Urinary bladder (tissue), 4 donors: Measurements from ENCODE around the gene GAGE1. TPM values are rescaled to one million over a fixed set of nuclear protein-coding genes. Genes with fewer than 3 reads are reported as not detected.
"Not testable (repeated sequence)": the region's sequence is repeated elsewhere in the genome, so short reads cannot be mapped to it uniquely, and the experiment has no call there.

Experiments used
- DNase-seq: peaks from one replicate; pipeline ENCODE4 v3.0.0-alpha.2; 2015; ENCODE audit errors: extremely low spot score
- H3K27ac ChIP-seq: one replicate; pipeline ENCODE4 v1.5.1; 2013; ENCODE audit warnings: low read depth, mild to moderate bottlenecking, moderate library complexity
- H3K36me3 ChIP-seq: one replicate; pipeline ENCODE4 v1.6.1; 2013; ENCODE audit warnings: mild to moderate bottlenecking, moderate library complexity; ENCODE audit not compliant: insufficient read depth
- H3K4me1 ChIP-seq: one replicate; pipeline ENCODE4 v1.6.1; 2013; ENCODE audit warnings: mild to moderate bottlenecking, moderate library complexity; ENCODE audit not compliant: insufficient read depth
- H3K4me3 ChIP-seq: one replicate; pipeline ENCODE4 v1.5.1; 2013; ENCODE audit warnings: low read depth, low read length
- WGBS: extraction: QIAGEN DNeasy Blood & Tissue Kit; methylation state at CpG from one replicate; pipeline ENCODE4 v1.1.7; 2013; 5-methylcytosine and 5-hydroxymethylcytosine counted together
- polyA plus RNA-seq: library from polyadenylated mRNA; stranded (reverse); fragments of 200-250 nt; gene quantifications from one replicate; pipeline ENCODE4 v1.2.3, GENCODE V29; 2013
- total RNA-seq: library from RNA; depleted of rRNA; stranded (reverse); fragments of >200 nt; gene quantifications from one replicate; pipeline ENCODE4 v1.2.3, GENCODE V29; 2014
- donor health status: healthy with polysubstance abuse.
- donor health status: healthy.

Gene GAGE1
- not detected for total RNA-seq
- polyA plus RNA-seq = not detected

GRCh38 chrX:49598720-49599119 lies at the start of gene GAGE1:
Gene GAGE1 (plus strand): TSS chrX:49599020. CDS start chrX:49600175, 1,155 bp downstream.
- DNase-seq, H3K4me3 ChIP-seq, H3K4me1 ChIP-seq, H3K27ac ChIP-seq, H3K36me3 ChIP-seq: not testable (repeated sequence)
- WGBS = no CpG with 5 or more reads among the region's 16 CpGs

- WGBS = no CpG with 5 or more reads among the region's 16 CpGs
- not testable (repeated sequence) for H3K27ac ChIP-seq, H3K36me3 ChIP-seq, H3K4me1 ChIP-seq, H3K4me3 ChIP-seq, DNase-seq
Observed at GRCh38 chrX:49550989-49551388, 47.8 kb upstream of the GAGE1 start, which contains the start of gene GAGE12E. Gene GAGE12E (plus strand): TSS chrX:49551289. CDS start chrX:49552444, 1,155 bp downstream.

GRCh38 chrX:49560542-49560941 lies 38.3 kb upstream of the GAGE1 start, which contains the start of gene GAGE12F:
Gene GAGE12F (plus strand): TSS chrX:49560842. CDS start chrX:49561997, 1,155 bp downstream.
- no CpG with 5 or more reads among the region's 16 CpGs for WGBS
- not testable (repeated sequence) for H3K4me3 ChIP-seq, H3K4me1 ChIP-seq, H3K27ac ChIP-seq, DNase-seq, H3K36me3 ChIP-seq

- H3K4me3 ChIP-seq, H3K4me1 ChIP-seq, DNase-seq, H3K36me3 ChIP-seq, H3K27ac ChIP-seq: not testable (repeated sequence)
- no CpG with 5 or more reads among the region's 11 CpGs for WGBS
Observed at GRCh38 chrX:49568728-49569127, 30.1 kb upstream of the GAGE1 start.

GRCh38 chrX:49569152-49569551 lies 29.7 kb upstream of the GAGE1 start:
- not testable (repeated sequence) for DNase-seq, H3K4me1 ChIP-seq, H3K27ac ChIP-seq, H3K36me3 ChIP-seq, H3K4me3 ChIP-seq
- no CpG with 5 or more reads among the region's 13 CpGs for WGBS

- H3K27ac ChIP-seq, H3K36me3 ChIP-seq, H3K4me3 ChIP-seq, DNase-seq, H3K4me1 ChIP-seq: not testable (repeated sequence)
- WGBS = no CpG with 5 or more reads among the region's 16 CpGs
Observed at GRCh38 chrX:49570100-49570499, 28.7 kb upstream of the GAGE1 start, which contains the start of gene GAGE12G. Gene GAGE12G (plus strand): TSS chrX:49570400. CDS start chrX:49571555, 1,155 bp downstream.

GRCh38 chrX:49579649-49580048 lies 19.2 kb upstream of the GAGE1 start, which contains the start of gene GAGE12H:
Gene GAGE12H (plus strand): TSS chrX:49579949. CDS start chrX:49581104, 1,155 bp downstream.
- whole genome bisulfite sequencing = no CpG with 5 or more reads among the region's 16 CpGs
- H3K4me1 ChIP-seq, H3K4me3 ChIP-seq, DNase-seq, H3K27ac ChIP-seq, H3K36me3 ChIP-seq: not testable (repeated sequence)

GRCh38 chrX:49589196-49589595 lies 9.6 kb upstream of the GAGE1 start, which contains the start of gene GAGE2A:
Gene GAGE2A (plus strand): TSS chrX:49589496. CDS start chrX:49590651, 1,155 bp downstream.
- not testable (repeated sequence) for DNase-seq, H3K4me3 ChIP-seq, H3K36me3 ChIP-seq, H3K27ac ChIP-seq, H3K4me1 ChIP-seq
- WGBS = no CpG with 5 or more reads among the region's 16 CpGs

GRCh38 chrX:49589769-49590478 lies 8.9 kb upstream of the GAGE1 start:
- not testable (repeated sequence) for H3K36me3 ChIP-seq, DNase-seq, H3K4me1 ChIP-seq, H3K4me3 ChIP-seq, H3K27ac ChIP-seq
- WGBS = 93% methylated on average over 24 of the region's 37 CpGs

GRCh38 chrX:49590488-49590887 lies 8.3 kb upstream of the GAGE1 start:
- not testable (repeated sequence) for DNase-seq, H3K4me1 ChIP-seq

GRCh38 chrX:49610718-49611310 lies 12.0 kb downstream of the GAGE1 start:
- H3K4me1 ChIP-seq = no peaks in the 10 kb centered on the region
- 14% methylated on average over 7 of the region's 7 CpGs for WGBS
- H3K36me3 ChIP-seq = no peaks in the 10 kb centered on the region
- no peak overlapping the region for H3K4me3 ChIP-seq
- no peak for DNase-seq
- H3K27ac ChIP-seq = peak overlapping the region; percentile 2

More at GRCh38 chrX:49590488-49590887, 8.3 kb upstream of the GAGE1 start:
- 95% methylated on average over 10 of the region's 17 CpGs for WGBS
- H3K4me3 ChIP-seq, H3K27ac ChIP-seq, H3K36me3 ChIP-seq: not testable (repeated sequence)

- WGBS = 92% methylated on average over 2 of the region's 2 CpGs
- Histone ChIP-seq H3K27ac (no peak overlapping the region), H3K4me3 (no peak overlapping the region), H3K36me3 (no peaks in the 10 kb centered on the region), H3K4me1 (no peaks in the 10 kb centered on the region)
- no peak for DNase-seq
Observed at GRCh38 chrX:49618574-49618973, 19.8 kb downstream of the GAGE1 start.

- Histone ChIP-seq H3K4me1 (no peaks in the 10 kb centered on the region), H3K36me3 (no peaks in the 10 kb centered on the region), H3K4me3 (no peak overlapping the region), H3K27ac (no peak overlapping the region)
- 39% methylated on average over 33 of the region's 33 CpGs for WGBS
- no peak for DNase-seq
Observed at GRCh38 chrX:49627086-49627777, 28.4 kb downstream of the GAGE1 start.
